ENCODE measurements around the gene CRYAA. TPM values are rescaled to one million over a fixed set of nuclear protein-coding genes. Genes with fewer than 3 reads are reported as not detected.

The CRYAA gene
- total RNA-seq, 1 experiment from 2014 or later, result not detected

DNA sequence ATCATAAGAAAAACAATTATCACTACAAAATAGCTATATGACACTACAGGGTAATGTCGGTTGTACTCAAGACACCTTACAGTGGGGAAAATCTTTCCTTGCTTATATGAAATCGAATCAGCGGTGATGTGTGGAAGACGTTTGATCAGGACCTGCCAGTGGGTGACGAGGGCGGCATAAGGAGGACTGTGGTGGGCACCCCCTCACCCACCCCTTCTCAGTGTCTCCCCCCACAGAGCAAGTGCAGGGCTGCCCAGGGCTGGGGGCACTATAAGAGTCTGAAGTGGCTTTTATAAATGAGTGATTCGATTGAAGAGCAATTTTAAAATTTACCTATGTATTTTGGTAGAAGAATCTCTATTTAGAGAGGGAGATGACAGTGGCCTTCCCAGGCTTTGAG, 35.8 kb downstream of the CRYAA start:
- Histone ChIP-seq H3K23me2 (ENCODE audit: insufficient read length, low read depth, low read length, poor library complexity, severe bottlenecking) (no peaks in the 10 kb centered on the region), H3K79me1 (ENCODE audit: insufficient read depth, low read depth, low read length, poor library complexity, severe bottlenecking) (no peaks in the 10 kb centered on the region), H3T11ph (ENCODE audit: low read length) (no peak overlapping the region), H3K9ac (ENCODE audit: extremely low read depth, insufficient read length, low read length) (no peak overlapping the region), H4K91ac (ENCODE audit: insufficient read length, low read depth, low read length) (no peak overlapping the region), H3K79me2 (ENCODE audit: insufficient read depth, low read length) (no peaks in the 10 kb centered on the region), H2AK5ac (ENCODE audit: insufficient read length, low read length) (no peak overlapping the region), H3K4ac (ENCODE audit: low read depth, low read length) (no peak overlapping the region), H2BK5ac (ENCODE audit: insufficient read length, low read length) (no peak overlapping the region), H3K4me2 (ENCODE audit: insufficient read depth, insufficient read length, low read length) (no peak overlapping the region), H3K9me3 (ENCODE audit: control insufficient read depth, low read depth, low read length) (no peaks in the 10 kb centered on the region), H3K27me3 (ENCODE audit: insufficient read depth, low read length) (no peaks in the 10 kb centered on the region), H2BK15ac (ENCODE audit: low read depth, low read length) (no peak overlapping the region), H4K8ac (replicated peaks; ENCODE audit: insufficient read length, low read depth, low read length) (no peak overlapping the region), H3K23ac (ENCODE audit: insufficient read length, low read depth, low read length) (no peak overlapping the region), H3K27ac (ENCODE audit: insufficient read length, low read depth, low read length) (no peak overlapping the region), H3K14ac (ENCODE audit: insufficient read depth, low read length) (no peak overlapping the region), H3K18ac (ENCODE audit: insufficient read length, low read depth, low read length) (no peak overlapping the region), H4K5ac (ENCODE audit: insufficient read length, low read depth, low read length) (no peak overlapping the region), H2AFZ (ENCODE audit: low read length) (no peak overlapping the region), H3K4me1 (ENCODE audit: insufficient read depth, low read length) (no peaks in the 10 kb centered on the region; the same call in 1 of the 2 replicates), H2BK120ac (ENCODE audit: low read depth, low read length, poor library complexity, severe bottlenecking) (no peak overlapping the region), H4K20me1 (ENCODE audit: control insufficient read depth, insufficient read depth, insufficient read length) (no peaks in the 10 kb centered on the region), H2BK12ac (ENCODE audit: insufficient read length, low read depth, low read length) (no peak overlapping the region), H2BK20ac (ENCODE audit: low read depth, low read length, poor library complexity, severe bottlenecking) (no peak overlapping the region), H3K56ac (ENCODE audit: insufficient read length, low read depth, low read length) (no peak overlapping the region)
- WGBS (ENCODE audit: extremely low coverage, insufficient read length, low lambda C conversion rate), result no CpG with 5 or more reads among the region's 7 CpGs
- peaks cover 2 to 6% of the 10 kb centered on the region in 2 experiments; a peak in 2 of 4 replicates for H3K4me1 Mint-ChIP-seq
- TF ChIP-seq, protein P1, sequence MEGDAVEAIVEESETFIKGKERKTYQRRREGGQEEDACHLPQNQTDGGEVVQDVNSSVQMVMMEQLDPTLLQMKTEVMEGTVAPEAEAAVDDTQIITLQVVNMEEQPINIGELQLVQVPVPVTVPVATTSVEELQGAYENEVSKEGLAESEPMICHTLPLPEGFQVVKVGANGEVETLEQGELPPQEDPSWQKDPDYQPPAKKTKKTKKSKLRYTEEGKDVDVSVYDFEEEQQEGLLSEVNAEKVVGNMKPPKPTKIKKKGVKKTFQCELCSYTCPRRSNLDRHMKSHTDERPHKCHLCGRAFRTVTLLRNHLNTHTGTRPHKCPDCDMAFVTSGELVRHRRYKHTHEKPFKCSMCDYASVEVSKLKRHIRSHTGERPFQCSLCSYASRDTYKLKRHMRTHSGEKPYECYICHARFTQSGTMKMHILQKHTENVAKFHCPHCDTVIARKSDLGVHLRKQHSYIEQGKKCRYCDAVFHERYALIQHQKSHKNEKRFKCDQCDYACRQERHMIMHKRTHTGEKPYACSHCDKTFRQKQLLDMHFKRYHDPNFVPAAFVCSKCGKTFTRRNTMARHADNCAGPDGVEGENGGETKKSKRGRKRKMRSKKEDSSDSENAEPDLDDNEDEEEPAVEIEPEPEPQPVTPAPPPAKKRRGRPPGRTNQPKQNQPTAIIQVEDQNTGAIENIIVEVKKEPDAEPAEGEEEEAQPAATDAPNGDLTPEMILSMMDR (conservative IDR thresholded peaks at IDR 0.05), result no peak
- H3K4me3 Mint-ChIP-seq, result no peak overlapping the region
- peaks cover 0 to 11% (median 8%) of the 10 kb centered on the region in 3 experiments; a peak in 4 of 7 replicates for H3K36me3 Mint-ChIP-seq (ENCODE audit: insufficient read depth in 1 of 3, low read depth in 3 of 3)
- H3K9me3 Mint-ChIP-seq, result peaks cover 16 to 19% of the 10 kb centered on the region in 2 experiments
- H3K27ac Mint-ChIP-seq, result no peak overlapping the region
- no peak for DNase-seq
- H3K27me3 Mint-ChIP-seq (ENCODE audit: low read depth), result peaks cover 6% of the 10 kb centered on the region
